Measurements from ENCODE around the gene SHC2.
"Not testable (repeated sequence)": the region's sequence is repeated elsewhere in the genome, so short reads cannot be mapped to it uniquely, and the experiment has no call there.

SHC2 gene

DNA sequence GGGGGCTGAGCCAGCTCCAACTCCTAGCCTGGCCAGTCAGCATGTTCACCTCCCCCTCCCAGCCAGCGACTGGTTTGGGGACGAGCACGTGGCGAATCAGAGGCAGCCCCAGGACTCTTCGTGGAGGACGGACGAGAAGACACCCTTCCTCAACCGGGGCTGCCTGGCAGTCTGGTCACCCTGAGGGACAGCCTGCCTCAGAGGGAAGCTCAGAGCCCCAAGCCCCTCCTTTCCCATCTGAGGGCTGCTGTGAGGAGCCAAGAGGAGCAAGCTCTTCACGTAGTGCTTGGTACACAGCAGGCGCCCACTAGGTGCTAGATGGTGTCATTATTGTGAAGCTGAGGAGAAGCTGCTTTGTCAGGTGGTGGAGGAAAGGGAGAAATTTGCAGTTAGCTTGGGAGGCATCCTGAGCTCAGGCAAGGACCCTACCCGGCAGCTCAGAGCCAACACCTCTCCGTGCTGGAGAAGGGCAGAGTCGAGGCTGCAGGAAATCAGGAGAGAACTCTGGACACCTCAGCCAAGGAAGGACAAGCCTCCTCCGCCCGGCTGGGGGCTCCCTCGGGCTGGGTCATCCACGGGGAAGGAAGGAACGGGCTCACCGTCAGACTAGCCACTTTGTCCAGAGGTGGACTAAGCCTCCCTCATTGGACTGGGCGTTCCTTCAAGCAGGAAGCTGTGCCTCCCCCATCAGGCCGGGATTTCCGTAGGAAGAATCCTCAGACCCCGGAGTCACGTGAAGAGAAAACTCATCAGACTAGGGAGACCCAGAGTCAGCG, 37.0 kb downstream of the SHC2 start:
- no peak for DNase-seq (ENCODE audit: low read depth in 2 of 2)

DNA sequence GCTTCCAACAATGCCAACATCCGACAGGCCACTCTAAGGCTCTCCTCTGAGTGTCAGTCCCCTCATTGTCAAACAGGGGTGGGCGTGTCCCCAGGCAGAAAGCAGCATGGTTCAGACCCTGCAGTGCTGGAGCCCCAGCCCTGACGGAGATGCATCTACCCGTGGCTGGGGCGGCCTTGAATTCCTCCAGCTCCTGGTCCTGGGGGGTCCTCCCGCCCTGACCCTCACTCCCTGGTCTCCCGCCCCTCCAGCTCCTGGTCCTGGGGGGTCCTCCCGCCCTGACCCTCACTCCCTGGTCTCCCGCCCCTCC, 38.0 kb downstream of the SHC2 start:
- DNase-seq (ENCODE audit: low read depth in 2 of 2) = not testable (repeated sequence)

DNA sequence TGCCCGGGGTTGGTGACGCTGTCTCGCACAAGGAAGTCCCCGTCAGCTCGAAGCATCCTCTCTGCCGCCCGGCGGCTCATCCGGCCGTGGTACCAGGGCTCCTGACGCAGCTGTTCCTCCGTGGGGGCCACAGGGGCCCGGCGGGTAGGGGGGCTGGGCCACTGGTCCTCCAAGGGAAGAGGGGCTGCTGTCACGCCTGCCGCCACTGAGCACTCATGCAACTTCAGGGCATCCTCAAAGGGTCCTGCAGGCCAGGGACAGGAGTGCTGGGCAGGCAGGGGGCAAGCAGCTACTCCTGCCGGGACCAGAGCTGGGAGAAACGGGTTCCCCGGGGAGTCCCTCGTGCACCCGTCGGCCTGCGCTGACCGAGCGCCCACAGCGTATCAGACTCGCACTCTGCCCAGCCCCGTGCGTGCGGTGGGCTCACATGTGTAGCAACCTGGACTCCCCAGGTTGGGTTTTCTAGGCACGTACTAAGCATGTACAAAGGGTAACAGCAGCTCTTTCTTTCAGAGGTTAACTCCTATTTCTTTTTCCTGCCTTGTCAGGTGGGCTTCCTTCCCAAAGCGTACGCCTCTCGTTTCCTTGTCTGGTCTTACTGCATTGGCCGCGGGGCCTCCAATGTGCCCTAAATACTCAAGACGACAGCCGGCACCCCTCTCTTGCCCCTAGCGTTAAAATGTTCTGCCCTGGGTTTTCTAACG, 38.5 kb downstream of the SHC2 start:
- no peak for DNase-seq (ENCODE audit: low read depth in 2 of 2)

DNA sequence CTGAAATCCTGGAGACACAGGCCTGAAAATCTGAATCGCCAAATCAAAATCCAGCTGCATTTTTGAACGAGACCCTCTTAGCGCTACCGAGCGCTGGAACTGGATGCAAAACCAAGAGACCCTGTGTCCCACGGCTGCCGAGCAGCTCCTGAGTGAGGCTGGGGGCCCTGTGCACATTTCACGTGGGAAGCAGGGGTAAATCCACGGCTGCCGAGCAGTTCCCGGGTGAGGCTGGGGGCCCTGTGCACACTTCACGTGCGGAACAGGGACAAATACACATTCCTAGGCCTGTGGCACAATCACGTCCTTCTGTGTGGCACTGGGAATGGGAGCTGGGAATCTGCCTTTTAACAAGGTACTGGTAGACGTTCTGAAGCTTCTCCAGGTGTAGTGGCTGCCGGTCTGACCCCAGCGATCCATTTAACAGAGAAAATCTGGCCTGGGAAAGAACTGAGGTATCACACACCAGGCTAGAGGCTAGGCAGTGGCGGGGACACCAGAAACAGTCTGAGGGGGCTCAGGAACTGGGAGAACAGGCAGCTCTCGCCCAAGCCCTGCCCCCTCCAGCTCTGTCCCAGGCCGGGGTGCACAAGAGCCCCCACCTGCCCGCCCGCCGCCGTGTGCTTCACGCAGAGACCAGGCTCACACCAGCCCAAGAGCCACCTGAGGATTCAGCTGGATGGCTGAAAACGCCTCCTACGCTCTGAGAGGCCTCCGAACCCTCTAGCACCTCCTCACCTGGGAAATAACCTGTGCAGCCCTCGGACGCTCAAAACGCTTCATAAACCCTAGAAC, 40.9 kb downstream of the SHC2 start:
- no peak for DNase-seq (ENCODE audit: low read depth in 2 of 2)

DNA sequence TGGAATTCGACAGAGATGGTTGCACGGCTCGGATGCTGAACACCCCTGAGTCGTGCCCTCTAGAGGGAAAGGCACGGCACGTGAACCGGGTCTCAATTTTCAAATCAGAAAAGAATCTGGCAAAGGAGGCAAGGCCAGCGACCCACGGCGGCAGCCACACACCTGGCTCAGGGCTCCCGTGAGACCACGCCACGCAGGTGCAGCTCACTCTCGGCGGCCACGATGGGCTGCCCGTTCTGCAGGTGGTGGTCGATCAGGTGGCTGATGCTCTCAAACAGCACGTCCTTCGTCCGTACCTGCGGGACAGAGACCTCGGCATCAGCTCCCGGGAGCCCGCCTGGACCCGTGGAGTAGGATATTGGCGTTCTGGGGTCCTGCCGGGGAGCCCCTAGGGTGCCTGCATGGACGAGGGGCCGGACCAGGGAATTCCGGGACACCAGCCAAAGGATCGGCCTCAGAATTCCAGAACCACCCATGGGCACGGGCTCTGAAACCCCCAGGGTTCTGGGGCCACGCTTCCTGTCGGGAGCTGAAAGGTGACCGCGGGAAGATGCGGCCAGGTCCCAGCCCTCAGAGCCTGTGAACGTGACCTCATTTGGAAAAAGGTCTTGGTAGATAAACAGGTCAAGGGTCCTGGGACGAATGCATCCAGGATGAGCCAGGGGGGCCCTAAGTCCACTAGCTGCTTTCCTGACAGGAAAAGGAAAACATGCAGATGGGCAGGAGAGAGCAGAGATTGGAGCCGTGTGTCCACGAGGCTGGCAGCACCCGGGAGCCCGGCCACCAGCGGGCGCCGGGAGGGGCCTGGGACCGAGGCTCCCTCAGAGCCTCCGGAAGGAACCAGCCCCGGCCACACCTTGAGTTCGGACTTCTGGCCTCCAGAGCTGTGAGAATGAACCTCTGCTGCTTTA, 41.8 kb downstream of the SHC2 start:
- DNase-seq (ENCODE audit: low read depth in 2 of 2) = no peak

DNA sequence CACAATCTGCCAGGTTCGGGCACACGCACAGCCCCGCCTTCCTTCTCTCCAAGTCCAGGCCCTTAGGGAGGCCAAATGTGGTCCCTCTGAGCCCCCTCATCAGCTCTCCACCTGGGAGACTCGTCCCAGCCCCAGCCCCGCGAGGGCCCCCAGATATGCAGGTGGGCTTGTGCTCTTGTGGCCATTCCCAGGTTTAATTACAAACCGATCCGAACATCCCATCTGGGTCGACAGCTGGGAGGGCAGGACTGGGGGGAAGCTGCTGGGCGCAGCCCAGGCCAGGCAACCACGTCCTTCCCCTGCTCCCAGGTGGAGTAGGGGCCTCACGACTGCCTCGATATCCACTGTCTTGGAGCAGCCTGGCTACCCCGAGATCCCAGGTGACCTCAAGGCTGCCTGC, 44.4 kb downstream of the SHC2 start:
- DNase-seq (ENCODE audit: low read depth in 2 of 2) = no peak

DNA sequence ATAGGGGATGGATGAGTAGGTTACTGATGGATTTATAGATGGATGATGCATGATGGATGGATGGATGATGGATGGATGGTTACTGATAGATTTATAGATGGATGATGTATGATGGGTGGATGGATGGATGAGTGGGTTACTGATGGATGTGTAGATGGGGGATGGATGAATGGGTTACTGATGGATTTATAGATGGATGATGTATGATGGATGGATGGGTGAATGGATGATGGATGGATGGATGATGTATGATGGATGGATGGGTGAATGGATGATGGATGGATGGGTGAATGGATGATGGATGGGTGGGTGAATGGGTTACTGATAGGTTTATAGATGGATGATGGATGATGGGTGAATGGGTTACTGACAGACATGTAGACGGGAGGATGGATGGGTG, 45.5 kb downstream of the SHC2 start:
- DNase-seq (ENCODE audit: low read depth in 2 of 2) = no peak

DNA sequence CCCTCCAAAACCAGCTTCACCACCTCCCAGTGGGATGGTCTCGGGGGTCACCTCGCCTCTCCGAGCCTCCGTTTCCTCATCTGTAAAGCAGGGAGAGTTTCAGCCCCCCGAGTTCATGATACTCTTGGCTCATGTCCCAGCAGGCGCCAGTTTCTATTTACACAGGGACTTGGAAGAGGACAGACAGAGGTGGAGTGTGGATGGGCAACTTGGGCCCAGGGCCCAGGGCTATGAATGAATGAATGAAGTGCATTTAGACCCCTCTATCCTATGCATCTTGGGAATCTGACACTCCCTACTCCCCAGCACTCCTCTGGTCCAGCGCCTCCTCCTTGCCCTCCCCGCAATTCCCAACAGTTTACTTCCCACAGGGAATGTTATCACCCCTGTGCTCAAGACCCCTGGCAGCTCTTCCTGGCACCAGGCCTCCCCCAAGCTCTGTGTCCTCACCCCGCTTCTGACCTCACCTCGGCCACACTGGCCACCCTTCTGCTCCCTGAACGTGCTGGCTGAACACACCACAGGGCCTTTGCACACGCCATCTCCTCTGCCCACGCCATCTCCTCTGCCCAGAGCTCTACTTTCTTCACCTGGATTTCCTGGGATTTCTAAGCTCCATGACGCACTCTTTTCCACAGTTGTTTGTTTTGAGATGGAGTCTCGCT, 46.9 kb downstream of the SHC2 start:
- no peak for DNase-seq (ENCODE audit: low read depth in 2 of 2)

DNA sequence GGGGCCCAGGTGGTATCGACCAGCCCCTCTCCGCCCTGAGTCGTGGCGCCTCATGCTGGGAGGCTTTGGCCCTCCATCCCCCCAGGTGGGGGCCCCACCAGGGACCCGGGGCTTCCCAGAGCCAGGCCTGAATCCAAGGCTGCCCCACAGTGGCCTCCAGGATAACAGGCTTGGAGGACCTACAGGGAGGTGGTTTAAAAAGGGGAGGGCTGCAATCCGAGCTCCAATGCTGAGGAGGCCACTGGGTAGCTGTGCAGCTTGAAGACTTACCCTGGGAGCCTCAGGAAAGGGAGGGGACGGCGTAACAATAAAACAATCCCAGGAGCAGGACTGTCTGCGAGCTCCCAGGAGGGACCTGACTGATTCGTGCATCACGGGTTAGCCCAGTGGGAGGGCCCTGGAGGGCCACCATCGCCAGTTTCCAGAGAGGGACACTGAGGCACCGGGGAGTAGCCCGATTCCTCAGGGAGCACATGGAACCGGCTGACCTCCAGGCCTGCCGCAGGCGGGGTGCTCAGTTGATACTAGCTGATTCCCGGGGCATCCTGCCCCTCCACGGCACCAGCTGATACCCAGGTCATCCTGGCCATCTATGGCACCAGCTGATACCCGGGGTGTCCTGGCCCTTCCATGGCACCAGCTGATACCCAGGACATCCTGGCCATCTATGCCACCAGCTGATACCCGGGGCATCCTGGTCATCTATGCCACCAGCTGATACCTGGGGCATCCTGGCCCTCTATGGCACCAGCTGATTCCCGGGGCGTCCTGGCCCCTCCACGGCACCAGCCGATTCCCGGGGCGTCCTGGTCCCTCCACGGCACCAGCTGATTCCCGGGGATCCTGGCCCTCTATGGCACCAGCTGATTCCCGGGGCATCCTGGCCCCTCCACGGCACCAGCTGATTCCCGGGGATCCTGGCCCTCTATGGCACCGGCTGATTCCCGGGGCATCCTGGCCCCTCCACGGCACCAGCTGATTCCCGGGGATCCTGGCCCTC, 48.2 kb downstream of the SHC2 start:
- DNase-seq (ENCODE audit: low read depth in 2 of 2) = no peak

DNA sequence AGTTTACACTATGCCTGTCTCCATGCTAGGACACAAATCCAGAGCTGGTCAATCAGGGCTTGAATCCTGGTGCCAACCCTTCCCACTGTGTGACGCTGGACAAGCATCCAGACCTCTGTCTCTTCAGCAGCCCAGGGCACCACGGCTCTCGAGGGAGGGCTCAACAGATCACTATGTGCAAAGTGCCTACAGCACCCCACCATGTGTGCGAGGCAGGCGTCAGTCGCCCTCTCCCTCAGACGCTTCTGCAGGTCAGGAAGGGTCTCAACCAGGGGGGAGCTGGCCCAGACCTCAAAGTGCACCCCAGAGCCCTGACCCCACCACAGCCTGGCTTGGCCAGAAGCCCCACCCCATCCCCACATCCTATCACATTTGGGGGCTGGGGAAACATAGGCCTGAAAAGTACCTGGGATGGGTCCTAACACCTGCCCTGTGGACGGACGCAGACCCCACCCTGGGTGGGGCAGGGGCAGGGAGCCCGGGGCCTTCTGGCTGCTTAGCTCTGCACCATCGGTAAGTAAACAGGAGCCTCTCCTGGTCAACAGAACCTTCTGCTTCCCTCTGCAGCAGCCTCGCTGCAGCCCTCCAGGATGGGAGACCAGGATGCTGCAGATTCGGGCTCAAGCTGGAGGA, 49.0 kb downstream of the SHC2 start:
- DNase-seq (ENCODE audit: low read depth in 2 of 2) = no peak

DNA sequence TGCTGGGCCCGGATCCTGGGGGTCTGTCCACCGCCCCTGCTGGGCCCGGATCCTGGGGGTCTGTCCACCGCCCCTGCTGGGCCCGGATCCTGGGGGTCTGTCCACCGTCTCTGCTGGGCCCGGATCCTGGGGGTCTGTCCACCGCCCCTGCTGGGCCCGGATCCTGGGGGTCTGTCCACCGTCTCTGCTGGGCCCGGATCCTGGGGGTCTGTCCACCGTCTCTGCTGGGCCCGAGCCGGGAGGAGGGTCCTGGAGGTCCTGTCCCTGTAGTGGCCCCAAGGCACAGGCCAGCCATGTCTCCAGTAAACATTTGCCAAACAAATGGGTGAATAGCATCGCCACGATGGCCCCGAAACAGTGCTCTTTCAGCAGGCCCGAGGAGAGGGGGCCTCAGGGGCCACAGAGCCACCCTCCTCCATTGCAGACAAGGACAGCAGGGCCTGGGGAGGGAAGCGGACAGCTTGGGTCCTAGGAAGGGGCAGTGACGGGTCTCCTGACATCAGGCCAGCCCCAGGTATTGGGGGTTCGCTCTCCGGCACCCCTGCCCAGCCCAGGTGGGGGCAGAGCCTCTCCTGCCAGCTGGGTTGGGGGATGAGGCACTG, 49.6 kb downstream of the SHC2 start:
- DNase-seq (ENCODE audit: low read depth in 2 of 2) = not testable (repeated sequence)

DNA sequence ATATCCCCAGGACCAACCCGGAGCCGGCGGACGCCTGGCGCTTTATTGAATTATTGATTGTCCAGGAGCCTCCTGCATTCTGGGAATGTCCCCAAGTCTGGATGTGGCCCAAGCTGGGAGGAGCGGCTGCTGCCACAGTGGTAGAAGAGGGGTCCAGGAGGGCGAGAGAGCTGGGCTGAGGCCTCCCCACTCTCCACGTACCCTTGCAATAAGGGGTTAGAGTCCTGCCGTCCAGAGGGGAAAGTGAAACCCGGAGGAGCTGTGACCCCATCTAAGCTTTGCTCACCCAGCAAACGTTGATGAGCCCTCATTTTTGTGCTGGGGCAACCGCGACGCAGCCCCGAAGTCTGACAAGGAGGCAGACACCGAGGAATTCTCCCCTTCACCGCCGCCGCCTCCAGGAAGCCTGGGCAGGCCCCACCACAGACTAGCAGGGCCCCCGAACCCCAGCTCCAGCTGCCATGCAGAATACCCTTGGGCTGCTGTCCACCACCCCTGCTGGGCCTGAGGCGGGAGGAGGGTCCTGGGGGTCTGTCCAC, 50.5 kb downstream of the SHC2 start:
- DNase-seq (ENCODE audit: low read depth in 2 of 2) = no peak

DNA sequence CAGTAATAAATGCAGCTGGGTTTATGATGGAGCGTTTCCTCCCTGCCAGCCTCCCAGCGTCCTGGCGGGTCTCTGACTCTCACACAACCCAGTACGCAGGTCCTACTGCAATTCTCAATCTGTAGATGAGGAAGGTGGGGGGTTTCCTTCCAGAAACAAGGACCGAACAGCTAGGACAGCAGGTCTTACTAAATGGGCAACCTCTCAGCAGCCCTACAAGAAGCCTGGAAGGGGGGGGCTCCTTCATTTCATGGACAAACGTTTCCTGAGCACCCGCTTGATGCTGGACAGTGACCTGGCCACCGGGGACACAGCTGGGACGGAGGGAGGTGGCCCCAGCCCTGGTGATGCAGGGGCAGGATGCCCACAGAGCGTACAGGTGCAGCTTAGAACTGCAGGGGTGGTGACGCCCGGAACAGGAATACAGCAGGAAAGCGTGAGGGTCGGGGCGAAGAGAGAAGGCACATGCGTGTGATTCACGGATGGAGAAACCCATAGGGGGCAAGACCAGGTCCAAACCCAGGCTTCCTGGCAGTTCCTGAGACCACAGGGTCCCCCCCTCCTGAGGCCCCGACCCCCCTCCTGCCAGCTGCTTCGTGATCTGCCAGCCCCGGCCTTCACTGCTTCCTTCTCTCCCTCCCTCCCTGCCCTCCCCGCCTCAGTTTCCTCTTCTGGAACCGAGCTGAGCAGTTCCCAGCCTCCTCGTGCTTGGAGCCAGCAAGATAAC, 51.2 kb downstream of the SHC2 start:
- no peak for DNase-seq (ENCODE audit: low read depth in 2 of 2)

DNA sequence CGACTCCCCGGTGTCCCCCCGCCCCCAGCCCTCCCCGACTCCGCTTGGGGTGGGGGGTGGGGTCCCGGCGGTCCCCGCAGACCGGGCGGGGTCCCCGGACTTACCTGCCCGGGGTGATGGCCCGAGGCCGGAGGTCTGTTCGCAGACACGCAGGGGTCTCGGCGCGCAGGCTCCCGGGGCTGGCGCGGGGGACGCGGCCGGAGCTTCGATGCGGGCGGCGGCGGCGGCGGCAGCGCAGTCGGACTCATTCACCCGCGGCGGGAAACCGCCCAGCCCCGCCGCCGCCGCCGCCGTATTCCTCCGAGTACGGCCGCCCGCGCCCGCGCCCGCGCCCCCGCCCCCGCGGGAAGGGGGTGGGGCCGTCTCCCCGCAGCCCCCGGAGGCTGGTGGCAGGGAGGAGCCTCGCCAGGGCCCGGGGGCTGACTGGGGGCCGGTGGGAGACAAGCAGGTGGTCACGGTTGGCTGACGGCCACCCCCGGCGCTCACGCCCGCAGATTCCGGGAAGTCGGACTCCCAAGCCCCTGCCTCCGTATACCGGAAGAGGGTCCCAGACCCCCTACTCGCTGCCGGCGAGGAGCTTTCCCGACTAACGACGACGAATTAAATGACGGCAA, 51.8 kb downstream of the SHC2 start, which contains the start of gene C2CD4C:
TSS of gene C2CD4C (minus strand) at position 246 of the 614 bp plus-strand sequence. CDS start 786 bp downstream, outside the sequence.
- DNase-seq (ENCODE audit: low read depth in 2 of 2) = no peak

DNA sequence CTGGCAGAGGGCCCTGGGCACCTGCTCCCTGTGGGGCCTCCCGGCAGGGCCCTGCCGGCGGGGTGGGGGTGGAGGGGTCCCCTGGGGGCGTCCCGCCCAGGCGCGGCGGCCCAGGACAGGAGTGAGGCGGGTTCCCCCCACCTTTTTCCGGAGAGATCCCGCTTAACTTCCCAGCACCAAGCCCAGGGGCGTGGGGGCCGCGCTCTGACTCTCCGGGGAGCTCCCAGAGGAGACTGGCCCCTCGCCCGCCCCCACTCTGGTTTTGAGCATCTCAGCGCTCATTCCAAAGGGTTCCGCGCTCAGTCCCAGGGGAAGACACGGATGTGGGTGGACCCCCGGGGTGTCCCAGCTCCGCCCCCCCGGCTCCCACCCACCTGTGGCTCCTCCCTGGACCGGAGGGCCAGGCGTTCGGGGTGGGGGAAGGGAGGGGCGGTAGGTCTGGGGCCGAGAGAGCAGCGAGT, 52.4 kb downstream of the SHC2 start:
- DNase-seq (ENCODE audit: low read depth in 2 of 2) = no peak

DNA sequence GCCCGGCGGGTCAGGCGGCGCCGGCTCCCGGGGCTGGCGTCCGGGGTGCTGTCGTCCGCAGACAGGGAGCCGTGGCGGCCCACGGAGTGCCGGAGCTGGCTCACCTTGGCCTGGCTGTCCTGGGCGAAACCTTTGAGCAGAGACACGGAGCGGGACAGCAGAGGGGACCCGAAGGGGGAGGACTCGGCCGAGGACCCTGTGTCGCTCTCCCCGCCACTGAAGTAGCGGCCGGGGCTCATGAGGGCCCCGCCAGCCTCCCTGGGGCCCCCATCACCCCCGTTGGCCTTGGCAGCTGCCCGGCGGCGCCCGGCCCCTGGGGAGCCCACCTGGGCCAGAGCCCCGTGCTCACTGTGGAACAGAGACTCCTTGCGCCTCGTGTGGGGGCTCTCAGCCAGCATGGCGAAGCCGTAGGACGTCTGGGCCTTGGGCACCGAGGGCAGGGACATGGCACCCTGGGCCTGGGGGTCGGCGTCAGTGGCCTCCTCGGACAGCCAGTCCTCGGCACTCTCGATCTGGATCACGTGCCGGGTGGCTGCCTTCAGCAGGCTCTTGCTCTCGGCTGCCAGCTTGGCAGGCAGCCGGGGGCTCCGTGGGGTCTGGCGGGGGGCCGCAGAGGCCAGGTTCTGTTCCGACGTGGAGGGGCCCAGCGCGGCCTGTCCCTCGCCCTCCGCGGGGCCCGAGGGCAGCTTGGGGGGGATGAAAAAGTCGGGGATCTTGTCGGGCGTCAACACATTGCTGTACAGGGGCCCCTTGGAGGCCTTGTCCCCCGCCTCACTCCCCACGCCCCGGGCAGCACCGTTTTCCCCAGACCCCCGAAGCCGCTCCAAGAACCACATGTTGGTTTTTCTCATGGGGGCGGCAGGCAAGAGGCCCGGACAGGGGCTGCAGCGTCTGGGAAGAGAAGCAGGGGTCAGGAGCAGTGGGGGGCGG, 53.1 kb downstream of the SHC2 start:
- no peak for DNase-seq (ENCODE audit: low read depth in 2 of 2)
